ENCODE results near the gene FOXP4. TPM values are rescaled to one million over a fixed set of nuclear protein-coding genes. Genes with fewer than 3 reads are reported as not detected.

Gene FOXP4
- total RNA-seq, 1 donor from 2014 or later: 29.9 TPM

DNA sequence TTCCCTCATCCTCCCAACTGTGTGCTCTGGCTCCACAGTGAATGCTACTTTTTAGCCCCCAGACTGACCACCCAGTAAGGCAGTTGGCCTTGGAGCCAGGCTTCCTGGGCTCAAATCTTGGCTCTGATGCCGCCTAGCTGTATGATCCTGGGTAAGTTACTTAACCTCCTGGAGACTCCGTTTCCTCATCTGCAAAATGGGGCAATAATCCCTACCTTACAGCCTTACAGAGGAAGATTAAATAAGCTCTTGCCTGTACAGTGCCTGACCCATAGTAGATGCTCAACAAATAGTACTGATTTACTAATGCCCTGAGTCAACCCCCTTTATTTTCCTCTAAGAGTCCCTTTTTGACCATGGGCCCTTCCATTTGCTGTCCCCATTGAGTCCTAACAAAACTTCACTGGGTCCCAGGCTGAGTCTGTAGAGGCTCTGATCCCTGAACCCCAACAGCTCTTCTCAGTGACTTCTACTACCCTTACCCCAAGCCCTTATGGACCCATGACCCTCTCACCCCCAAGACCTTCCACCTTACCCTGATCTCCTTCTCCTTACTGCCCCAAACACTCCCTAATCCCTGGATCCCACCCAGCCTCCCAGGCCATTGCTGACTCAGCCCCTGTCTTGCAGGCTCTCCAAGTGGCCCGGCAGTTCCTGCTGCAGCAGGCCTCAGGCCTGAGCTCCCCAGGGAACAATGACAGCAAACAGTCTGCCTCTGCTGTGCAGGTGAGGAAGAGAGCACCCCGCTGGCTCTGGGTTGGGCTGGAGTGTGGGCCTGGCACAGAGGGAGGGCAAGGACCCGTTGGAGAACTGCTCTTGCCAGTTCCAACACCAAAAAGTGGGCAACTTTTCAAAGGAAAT lies 31.4 kb downstream of the FOXP4 start:
- intact Hi-C loops (cut with DNase I): no loop called here
- Histone ChIP-seq H3K4me3 (no peak overlapping the region), H3K27ac (peak overlapping the region; percentile 36), H3K27me3 (no peaks in the 10 kb centered on the region), H3K36me3 (peaks cover 12% of the 10 kb centered on the region), H3K4me1 (peaks cover 23% of the 10 kb centered on the region), H3K9me3 (no peaks in the 10 kb centered on the region)
- DNase-seq (peak; percentile 73), ATAC-seq (peak; percentile 65)
- TF ChIP-seq, protein P1, sequence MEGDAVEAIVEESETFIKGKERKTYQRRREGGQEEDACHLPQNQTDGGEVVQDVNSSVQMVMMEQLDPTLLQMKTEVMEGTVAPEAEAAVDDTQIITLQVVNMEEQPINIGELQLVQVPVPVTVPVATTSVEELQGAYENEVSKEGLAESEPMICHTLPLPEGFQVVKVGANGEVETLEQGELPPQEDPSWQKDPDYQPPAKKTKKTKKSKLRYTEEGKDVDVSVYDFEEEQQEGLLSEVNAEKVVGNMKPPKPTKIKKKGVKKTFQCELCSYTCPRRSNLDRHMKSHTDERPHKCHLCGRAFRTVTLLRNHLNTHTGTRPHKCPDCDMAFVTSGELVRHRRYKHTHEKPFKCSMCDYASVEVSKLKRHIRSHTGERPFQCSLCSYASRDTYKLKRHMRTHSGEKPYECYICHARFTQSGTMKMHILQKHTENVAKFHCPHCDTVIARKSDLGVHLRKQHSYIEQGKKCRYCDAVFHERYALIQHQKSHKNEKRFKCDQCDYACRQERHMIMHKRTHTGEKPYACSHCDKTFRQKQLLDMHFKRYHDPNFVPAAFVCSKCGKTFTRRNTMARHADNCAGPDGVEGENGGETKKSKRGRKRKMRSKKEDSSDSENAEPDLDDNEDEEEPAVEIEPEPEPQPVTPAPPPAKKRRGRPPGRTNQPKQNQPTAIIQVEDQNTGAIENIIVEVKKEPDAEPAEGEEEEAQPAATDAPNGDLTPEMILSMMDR (IDR thresholded peaks at IDR 0.05): no peak

DNA sequence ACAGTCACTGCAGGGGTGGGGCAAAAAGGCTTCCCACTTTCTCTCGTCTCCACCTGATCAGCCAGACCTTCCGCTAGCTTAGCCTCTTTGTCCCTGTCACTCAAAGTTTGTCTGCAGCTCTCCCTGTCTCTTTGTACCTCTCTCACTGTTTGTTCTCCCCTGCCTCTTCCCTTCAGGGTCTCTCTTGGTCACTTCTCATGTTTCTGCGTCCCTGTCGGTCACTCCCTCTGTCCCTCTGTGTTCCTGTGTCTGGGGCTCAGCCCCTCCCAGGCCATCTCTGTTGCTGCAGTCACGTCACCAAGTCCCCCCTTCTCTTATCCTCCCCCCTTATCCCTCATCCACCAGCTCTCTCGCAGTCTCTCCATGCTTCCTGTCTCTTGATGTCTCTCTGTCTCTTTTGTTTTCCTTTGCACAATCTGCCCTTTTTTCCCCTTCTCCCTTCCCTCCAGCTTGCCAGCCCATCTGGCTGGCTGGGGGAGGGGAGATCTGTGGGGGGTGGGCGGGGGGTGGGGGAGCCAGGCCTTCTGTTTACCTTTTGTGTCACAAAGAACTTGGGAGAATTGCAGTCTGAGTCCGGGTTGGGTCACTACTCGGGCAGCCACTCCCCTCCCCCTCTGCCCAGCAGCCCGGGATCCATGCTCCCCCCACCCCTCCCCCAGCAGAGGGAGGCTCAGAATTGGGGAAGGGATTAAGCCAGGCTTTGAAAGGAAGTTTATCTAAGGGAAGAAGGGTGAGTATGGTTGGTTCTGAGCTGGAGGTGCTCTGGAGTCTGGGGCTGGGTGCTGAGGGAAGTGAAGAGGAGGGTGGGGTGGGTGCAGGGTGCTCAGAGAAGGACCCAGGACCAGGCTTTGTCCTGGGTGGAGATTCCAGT lies 32.3 kb downstream of the FOXP4 start:
- Histone ChIP-seq H3K36me3 (peaks cover 12% of the 10 kb centered on the region), H3K4me1 (peaks cover 23% of the 10 kb centered on the region), H3K27me3 (no peaks in the 10 kb centered on the region), H3K27ac (peak overlapping the region; percentile 36), H3K9me3 (no peaks in the 10 kb centered on the region), H3K4me3 (no peak overlapping the region)
- intact Hi-C loops (cut with DNase I): no loop called here
- ATAC-seq: peak; percentile 9
- no peak for DNase-seq
- TF ChIP-seq, protein P1 (IDR thresholded peaks at IDR 0.05): no peak

DNA sequence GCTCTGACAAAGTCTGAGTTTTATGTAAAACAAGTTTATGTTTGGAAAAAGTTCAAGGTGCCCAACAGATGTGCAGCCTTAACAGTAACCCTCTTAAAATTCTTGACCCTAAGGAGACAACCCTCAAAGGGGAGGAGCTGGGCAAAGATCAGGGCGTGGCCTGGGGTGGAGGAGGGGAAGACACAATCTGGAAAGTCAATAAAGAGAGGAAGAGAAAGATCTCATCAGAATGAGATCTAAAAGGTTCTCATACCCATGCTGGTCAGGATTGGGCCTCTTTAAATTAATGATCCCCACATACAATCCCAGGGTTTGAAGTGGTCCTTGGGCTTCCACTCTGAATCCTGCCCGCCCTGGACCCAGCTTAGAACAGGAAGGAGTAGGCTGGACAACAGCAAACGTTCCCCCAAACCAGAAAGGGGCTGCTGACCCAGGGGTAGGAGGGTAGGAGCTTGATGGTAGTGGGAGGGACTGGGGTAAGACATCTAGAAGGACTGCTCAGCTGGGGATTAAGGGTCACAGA lies 33.0 kb downstream of the FOXP4 start:
- intact Hi-C loops (cut with DNase I): no loop called here
- H3K27ac ChIP-seq: no peak overlapping the region
- H3K36me3 ChIP-seq: peaks cover 14% of the 10 kb centered on the region
- no peaks in the 10 kb centered on the region for H3K9me3 ChIP-seq
- TF ChIP-seq, protein P1 (IDR thresholded peaks at IDR 0.05): no peak
- no peak overlapping the region for H3K4me3 ChIP-seq
- ATAC-seq: no peak
- H3K4me1 ChIP-seq: peaks cover 23% of the 10 kb centered on the region
- H3K27me3 ChIP-seq: no peaks in the 10 kb centered on the region
- DNase-seq: no peak

GRCh38 chr6:41580690-41581089 lies 34.5 kb downstream of the FOXP4 start:
- Histone ChIP-seq H3K4me1 (peaks cover 23% of the 10 kb centered on the region), H3K4me3 (no peak overlapping the region), H3K27me3 (no peaks in the 10 kb centered on the region), H3K27ac (no peak overlapping the region), H3K9me3 (no peaks in the 10 kb centered on the region), H3K36me3 (peaks cover 17% of the 10 kb centered on the region)
- DNase-seq (no peak), ATAC-seq (no peak)
- TF ChIP-seq, protein P1 (IDR thresholded peaks at IDR 0.05): no peak
- intact Hi-C loops (cut with DNase I): no loop called here

DNA sequence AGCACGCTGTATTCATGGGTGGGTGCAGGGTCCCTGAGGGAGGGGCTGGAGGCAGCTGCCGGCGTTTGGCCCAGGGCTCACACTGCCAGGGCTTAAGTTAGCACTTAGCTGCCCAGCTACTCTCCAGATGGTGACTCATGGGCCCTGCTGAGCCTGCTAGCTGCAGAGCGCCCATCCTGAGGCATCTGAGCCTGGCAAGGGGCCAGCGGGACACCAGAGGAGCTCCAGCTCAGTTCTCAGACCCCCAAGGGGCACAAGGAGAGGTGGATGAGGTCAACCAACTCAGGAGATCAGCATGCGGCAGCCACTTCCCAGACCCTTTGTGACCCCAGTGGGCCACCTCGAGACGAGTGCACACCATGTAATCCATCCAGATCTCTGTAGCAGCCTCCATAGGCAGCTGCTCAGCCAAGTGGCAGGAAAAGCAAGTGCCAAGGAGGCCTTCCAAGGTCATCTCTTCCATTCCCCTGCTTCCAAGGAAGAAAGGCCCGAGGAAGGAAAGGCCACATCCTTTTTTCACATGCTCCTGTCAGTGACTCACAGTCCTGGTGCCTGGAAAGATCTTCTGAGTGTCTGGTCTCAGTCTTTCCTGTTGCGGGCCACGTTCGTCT lies 35.3 kb downstream of the FOXP4 start:
- intact Hi-C loops (cut with DNase I): no loop called here

More for the DNA sequence above, 35.3 kb downstream of the FOXP4 start:
- Histone ChIP-seq H3K27ac (no peak overlapping the region), H3K4me3 (no peak overlapping the region), H3K9me3 (no peaks in the 10 kb centered on the region), H3K27me3 (no peaks in the 10 kb centered on the region), H3K4me1 (peaks cover 23% of the 10 kb centered on the region), H3K36me3 (peaks cover 17% of the 10 kb centered on the region)
- DNase-seq: no peak
- peak; percentile 2 for ATAC-seq
- TF ChIP-seq, protein P1 (IDR thresholded peaks at IDR 0.05): no peak
